GM12878 (cell line): Measurements from ENCODE around the gene RAD51B. TPM values are rescaled to one million over a fixed set of nuclear protein-coding genes. Genes with fewer than 3 reads are reported as not detected.

Experiments
- ATAC-seq: fragments of 200-7000 bp; cut with Tn5 transposase; 3 replicates; pipeline ENCODE4 v1.9.1; 2020; ENCODE audit warnings: mild to moderate bottlenecking, moderate library complexity
- BruUV-seq: library from RNA; stranded (reverse); fragments of 400-500 nt; replicated peaks from 2 replicates; lab custom pipeline; 2021; lab: Mats Ljungman, UMichigan
- CTCF ChIA-PET: fragments of 300-600 bp; sonication (Branson Sonifier 250); formaldehyde crosslinking; extraction: SDS; loops from one replicate; lab custom pipeline; 2021; ENCODE audit warnings: inconsistent platforms; lab: Yijun Ruan, JAX
- POLR2A ChIA-PET: fragments of 350-600 bp; formaldehyde crosslinking; extraction: SDS; loops from one replicate; lab custom pipeline; 2021; ENCODE audit warnings: inconsistent platforms; lab: Charles Lee
- RAD21 ChIA-PET: fragments of 300-600 bp; sonication (Branson Sonifier 250); formaldehyde crosslinking; loops from one replicate; lab custom pipeline; 2023; ENCODE audit warnings: antibody characterized with exemption; ENCODE audit not compliant: unreplicated experiment; lab: Charles Lee
- SMC1A ChIA-PET: fragments of 300-600 bp; sonication (Branson Sonifier 250); formaldehyde crosslinking; loops from one replicate; lab custom pipeline; 2023; ENCODE audit not compliant: unreplicated experiment, uncharacterized antibody; lab: Charles Lee
- DNase-seq: peaks from one replicate; pipeline ENCODE4 v3.0.0-alpha.2; 2011; ENCODE audit warnings: low read depth, low spot score
- FAIRE-seq: peaks from 3 replicates; lab custom pipeline; 2011; peaks lifted over from hg19 to GRCh38; lab: Jason Lieb, UNC
- H2AFZ ChIP-seq: 2 replicates; pipeline ENCODE4 v1.6.0; 2011; ENCODE audit warnings: low read depth, low read length, control low read depth; ENCODE audit not compliant: control insufficient read depth
- H3K27ac ChIP-seq: 2 replicates; pipeline ENCODE4 v1.5.1; 2011; ENCODE audit warnings: control low read depth; ENCODE audit not compliant: control insufficient read depth, insufficient read depth
- H3K27me3 ChIP-seq, 2 experiments: replicated peaks in 1 of 2; 2 replicates each; pipeline versions ENCODE4 v1.6.0 to v1.6.1; 2011; ENCODE audit warnings: low read length in 1 of 2; ENCODE audit not compliant: control insufficient read depth in 2 of 2, insufficient read depth in 2 of 2
- H3K36me3 ChIP-seq, 2 experiments: 2 replicates each; pipeline ENCODE4 v1.5.1; 2011; ENCODE audit warnings: low read length in 1 of 2; ENCODE audit not compliant: control insufficient read depth in 2 of 2, insufficient read depth in 2 of 2
- H3K4me1 ChIP-seq: 2 replicates; pipeline ENCODE4 v1.6.1; 2011; ENCODE audit warnings: mild to moderate bottlenecking, low read length, moderate library complexity, mixed read lengths; ENCODE audit not compliant: control insufficient read depth, insufficient read depth
- H3K4me2 ChIP-seq: 2 replicates; pipeline ENCODE4 v1.6.0; 2011; ENCODE audit warnings: control low read depth; ENCODE audit not compliant: control insufficient read depth, insufficient read depth
- H3K4me3 ChIP-seq: fragments of 200-600 bp; sonication (generic); 2 replicates; pipeline ENCODE4 v1.5.1; 2016
- H3K79me2 ChIP-seq: 2 replicates; pipeline ENCODE4 v1.6.0; 2011; ENCODE audit warnings: low read length; ENCODE audit not compliant: control insufficient read depth, insufficient read depth
- H3K9ac ChIP-seq: 2 replicates; pipeline ENCODE4 v1.8.0; 2011; ENCODE audit warnings: low read length, control low read depth, mixed read lengths; ENCODE audit not compliant: control insufficient read depth, insufficient read depth
- H3K9me3 ChIP-seq: replicated peaks from 3 replicates; pipeline ENCODE4 v1.5.1; 2011; ENCODE audit warnings: mild to moderate bottlenecking, low read length; ENCODE audit not compliant: control insufficient read depth, insufficient read depth
- H4K20me1 ChIP-seq: 2 replicates; pipeline ENCODE4 v1.6.0; 2011; ENCODE audit not compliant: control insufficient read depth, insufficient read depth
- CBFB ChIP-seq: IDR thresholded peaks from 2 replicates; pipeline ENCODE4 v1.6.1; 2016; ENCODE audit warnings: antibody characterized with exemption, low read depth
- KLF5 ChIP-seq: fragments of 450-650 bp; IDR thresholded peaks from 2 replicates; pipeline ENCODE4 v1.6.1; 2014; ENCODE audit warnings: mild to moderate bottlenecking; ENCODE audit not compliant: partially characterized antibody
- PAX8 ChIP-seq: fragments of 450-650 bp; IDR thresholded peaks from 2 replicates; pipeline ENCODE4 v1.6.1; 2017; ENCODE audit warnings: mild to moderate bottlenecking, moderate library complexity
- POLR2AphosphoS5 ChIP-seq: IDR thresholded peaks from 2 replicates; pipeline ENCODE4 v1.6.1; 2011; ENCODE audit warnings: mild to moderate bottlenecking, low read length, inconsistent platforms
- SRF ChIP-seq, 2 experiments: IDR thresholded peaks; 2 replicates each; pipeline ENCODE4 v1.6.1; 2011; ENCODE audit warnings: low read depth in 2 of 2, low read length in 2 of 2, mild to moderate bottlenecking in 1 of 2, moderate library complexity in 1 of 2
- SUPT20H ChIP-seq: IDR thresholded peaks from 2 replicates; pipeline ENCODE4 v1.6.1; 2011; ENCODE audit warnings: low read depth, mild to moderate bottlenecking, low read length, moderate library complexity, borderline replicate concordance; ENCODE audit not compliant: control insufficient read depth
- WGBS: methylation state at CpG from one replicate; pipeline ENCODE4 v1.1.6; 2016; ENCODE audit warnings: low lambda C conversion rate; ENCODE audit not compliant: insufficient replicate concordance, insufficient coverage; ENCODE audit errors: missing lambda C conversion rate; 5-methylcytosine and 5-hydroxymethylcytosine counted together
- in situ Hi-C: fragments of 300-500 bp; cut with MboI; formaldehyde crosslinking; loops from 9 replicates; pipeline ENCODE4 v1.14.3; 2018; ENCODE audit warnings: mixed read lengths
- intact Hi-C: fragments of 100-400 bp; cut with micrococcal nuclease; formaldehyde crosslinking; loops from one replicate; pipeline ENCODE4 v1.14.2; 2022; ENCODE audit not compliant: unreplicated experiment
- polyA plus RNA-seq, 11 experiments: library from polyadenylated mRNA; depleted of rRNA in 4 of 11; unstranded in 6 of 11; stranded (reverse) in 5 of 11; fragments of >200 nt; fragmentation: Nextera tagmentation in 4 of 11; fragmentation: Illumina TruSeq in 1 of 11; extraction: Ambion mirVana in 4 of 11; extraction: Trizol in 1 of 11; gene quantifications; 1 replicate in 1 of 11; 2 replicates in 10 of 11; pipeline versions ENCODE4 v1.2.1 to v1.2.3, GENCODE V29; 2011 to 2016; ENCODE audit warnings: inconsistent platforms in 2 of 11, missing spikeins in 2 of 11, low read depth in 1 of 11
- total RNA-seq, 4 experiments: library from RNA; depleted of rRNA in 3 of 4; stranded (reverse); fragments of >200 nt in 3 of 4; fragmentation: Illumina TruSeq in 1 of 4; extraction: Trizol in 1 of 4; gene quantifications; 2 replicates each; pipeline versions ENCODE4 v1.2.1 to v1.2.3, GENCODE V29; 2013 to 2021
- TF ChIP-seq, protein P1 (sequence below): fragments of 450-650 bp; IDR thresholded peaks from 2 replicates; pipeline ENCODE4 v1.6.1; 2017; ENCODE audit warnings: mild to moderate bottlenecking, moderate library complexity
- TF ChIP-seq, protein P2 (sequence below): fragments of 450-650 bp; formaldehyde crosslinking; IDR thresholded peaks from 2 replicates; pipeline ENCODE4 v1.4.0; 2020; ENCODE audit warnings: mild to moderate bottlenecking, moderate library complexity

RAD51B gene
- total and polyA plus RNA-seq, 10 of the 15 experiments (the other 5 are each of a cell fraction or from before 2014, with no cell fraction given) = 9.8 to 26.8 (median 21.3) TPM

DNA sequence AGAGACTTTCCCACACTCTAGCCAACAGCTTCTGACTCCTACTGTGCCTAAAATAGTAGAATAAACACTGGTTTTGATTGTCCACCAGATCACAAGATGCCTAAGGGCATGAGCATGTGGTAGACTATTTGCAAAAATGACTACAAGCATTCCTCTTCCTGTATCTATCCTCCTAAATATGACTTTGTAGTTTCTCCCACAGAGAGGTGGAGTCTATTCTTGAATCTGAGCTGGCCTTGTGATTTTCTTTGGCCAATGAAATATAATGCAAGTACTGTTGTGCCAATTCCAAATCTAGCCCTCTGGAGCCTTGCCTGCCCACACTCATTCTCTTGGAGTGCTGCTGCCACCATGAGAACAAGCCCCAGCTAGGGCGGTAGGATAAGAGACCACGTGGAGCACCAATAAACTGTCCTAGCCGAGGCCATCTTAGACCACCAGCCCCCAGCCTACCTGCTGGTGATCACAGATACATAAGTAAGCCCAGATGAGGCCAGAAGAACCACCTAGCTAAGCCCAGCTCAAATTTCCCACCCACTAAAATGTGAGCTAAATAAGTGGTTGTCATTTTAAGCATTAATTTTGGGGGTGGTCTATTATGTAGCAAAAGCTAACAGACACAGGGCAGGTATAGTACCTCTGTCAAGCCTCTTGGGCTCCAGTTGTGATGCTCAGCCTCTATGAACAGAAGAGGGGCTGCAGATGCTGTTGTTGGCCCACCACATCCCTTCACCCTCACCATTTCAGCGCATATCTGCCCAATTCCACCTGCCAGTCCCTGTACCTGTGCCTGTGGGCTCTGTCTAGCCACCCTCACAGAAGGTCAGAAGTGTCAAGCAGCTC, 955.4 kb downstream of the RAD51B start:
- Histone ChIP-seq H2AFZ (no peak overlapping the region), H3K4me3 (no peak overlapping the region)
- in situ Hi-C loops = no loop called here

More for the DNA sequence above, 955.4 kb downstream of the RAD51B start:
- Histone ChIP-seq H3K9ac (no peak overlapping the region), H3K9me3 (peaks cover 2% of the 10 kb centered on the region; the same call in 1 of the 3 replicates), H3K27me3 (no peaks in the 10 kb centered on the region), H3K36me3 (no peaks in the 10 kb centered on the region), H3K79me2 (no peaks in the 10 kb centered on the region), H4K20me1 (no peaks in the 10 kb centered on the region), H3K27ac (no peak overlapping the region), H3K4me1 (no peaks in the 10 kb centered on the region), H3K4me2 (no peak overlapping the region)
- no peak for ATAC-seq
- ChIA-PET POLR2A (no interaction called here), SMC1A (interaction anchor here (0.6 to 1.5 kb wide), 5 partner anchors 13 to 421 kb away, joined by 3 to 6 read pairs (median 3); no protein-coding TSS in a partner anchor), RAD21 (no interaction called here), CTCF (interaction anchor here (0.7 to 3.0 kb wide), 5 partner anchors 12 to 526 kb away, joined by 3 to 7 read pairs (median 4); no protein-coding TSS in a partner anchor)
- BruUV-seq = no TSS peak
- intact Hi-C loops = no loop called here
- 54% methylated on average over 4 of the region's 4 CpGs for WGBS
- no peak for TF ChIP-seq SRF (IDR thresholded peaks at IDR 0.05; ENCODE audit: low read depth in 2 of 2, low read length in 2 of 2)
- TF ChIP-seq SUPT20H = no peak
- no peak for TF ChIP-seq CBFB
- TF ChIP-seq PAX8 = no peak
- no peak for TF ChIP-seq POLR2AphosphoS5
- no peak for TF ChIP-seq KLF5
- TF ChIP-seq, protein P1, sequence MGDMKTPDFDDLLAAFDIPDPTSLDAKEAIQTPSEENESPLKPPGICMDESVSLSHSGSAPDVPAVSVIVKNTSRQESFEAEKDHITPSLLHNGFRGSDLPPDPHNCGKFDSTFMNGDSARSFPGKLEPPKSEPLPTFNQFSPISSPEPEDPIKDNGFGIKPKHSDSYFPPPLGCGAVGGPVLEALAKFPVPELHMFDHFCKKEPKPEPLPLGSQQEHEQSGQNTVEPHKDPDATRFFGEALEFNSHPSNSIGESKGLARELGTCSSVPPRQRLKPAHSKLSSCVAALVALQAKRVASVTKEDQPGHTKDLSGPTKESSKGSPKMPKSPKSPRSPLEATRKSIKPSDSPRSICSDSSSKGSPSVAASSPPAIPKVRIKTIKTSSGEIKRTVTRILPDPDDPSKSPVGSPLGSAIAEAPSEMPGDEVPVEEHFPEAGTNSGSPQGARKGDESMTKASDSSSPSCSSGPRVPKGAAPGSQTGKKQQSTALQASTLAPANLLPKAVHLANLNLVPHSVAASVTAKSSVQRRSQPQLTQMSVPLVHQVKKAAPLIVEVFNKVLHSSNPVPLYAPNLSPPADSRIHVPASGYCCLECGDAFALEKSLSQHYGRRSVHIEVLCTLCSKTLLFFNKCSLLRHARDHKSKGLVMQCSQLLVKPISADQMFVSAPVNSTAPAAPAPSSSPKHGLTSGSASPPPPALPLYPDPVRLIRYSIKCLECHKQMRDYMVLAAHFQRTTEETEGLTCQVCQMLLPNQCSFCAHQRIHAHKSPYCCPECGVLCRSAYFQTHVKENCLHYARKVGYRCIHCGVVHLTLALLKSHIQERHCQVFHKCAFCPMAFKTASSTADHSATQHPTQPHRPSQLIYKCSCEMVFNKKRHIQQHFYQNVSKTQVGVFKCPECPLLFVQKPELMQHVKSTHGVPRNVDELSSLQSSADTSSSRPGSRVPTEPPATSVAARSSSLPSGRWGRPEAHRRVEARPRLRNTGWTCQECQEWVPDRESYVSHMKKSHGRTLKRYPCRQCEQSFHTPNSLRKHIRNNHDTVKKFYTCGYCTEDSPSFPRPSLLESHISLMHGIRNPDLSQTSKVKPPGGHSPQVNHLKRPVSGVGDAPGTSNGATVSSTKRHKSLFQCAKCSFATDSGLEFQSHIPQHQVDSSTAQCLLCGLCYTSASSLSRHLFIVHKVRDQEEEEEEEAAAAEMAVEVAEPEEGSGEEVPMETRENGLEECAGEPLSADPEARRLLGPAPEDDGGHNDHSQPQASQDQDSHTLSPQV = no peak
- TF ChIP-seq, protein P2, sequence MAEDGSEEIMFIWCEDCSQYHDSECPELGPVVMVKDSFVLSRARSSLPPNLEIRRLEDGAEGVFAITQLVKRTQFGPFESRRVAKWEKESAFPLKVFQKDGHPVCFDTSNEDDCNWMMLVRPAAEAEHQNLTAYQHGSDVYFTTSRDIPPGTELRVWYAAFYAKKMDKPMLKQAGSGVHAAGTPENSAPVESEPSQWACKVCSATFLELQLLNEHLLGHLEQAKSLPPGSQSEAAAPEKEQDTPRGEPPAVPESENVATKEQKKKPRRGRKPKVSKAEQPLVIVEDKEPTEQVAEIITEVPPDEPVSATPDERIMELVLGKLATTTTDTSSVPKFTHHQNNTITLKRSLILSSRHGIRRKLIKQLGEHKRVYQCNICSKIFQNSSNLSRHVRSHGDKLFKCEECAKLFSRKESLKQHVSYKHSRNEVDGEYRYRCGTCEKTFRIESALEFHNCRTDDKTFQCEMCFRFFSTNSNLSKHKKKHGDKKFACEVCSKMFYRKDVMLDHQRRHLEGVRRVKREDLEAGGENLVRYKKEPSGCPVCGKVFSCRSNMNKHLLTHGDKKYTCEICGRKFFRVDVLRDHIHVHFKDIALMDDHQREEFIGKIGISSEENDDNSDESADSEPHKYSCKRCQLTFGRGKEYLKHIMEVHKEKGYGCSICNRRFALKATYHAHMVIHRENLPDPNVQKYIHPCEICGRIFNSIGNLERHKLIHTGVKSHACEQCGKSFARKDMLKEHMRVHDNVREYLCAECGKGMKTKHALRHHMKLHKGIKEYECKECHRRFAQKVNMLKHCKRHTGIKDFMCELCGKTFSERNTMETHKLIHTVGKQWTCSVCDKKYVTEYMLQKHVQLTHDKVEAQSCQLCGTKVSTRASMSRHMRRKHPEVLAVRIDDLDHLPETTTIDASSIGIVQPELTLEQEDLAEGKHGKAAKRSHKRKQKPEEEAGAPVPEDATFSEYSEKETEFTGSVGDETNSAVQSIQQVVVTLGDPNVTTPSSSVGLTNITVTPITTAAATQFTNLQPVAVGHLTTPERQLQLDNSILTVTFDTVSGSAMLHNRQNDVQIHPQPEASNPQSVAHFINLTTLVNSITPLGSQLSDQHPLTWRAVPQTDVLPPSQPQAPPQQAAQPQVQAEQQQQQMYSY (CRISPR knock-in tag) = no peak
- DNase-seq = no peak
- FAIRE-seq = no peak
